ENCODE measurements around the gene PRSS23.

GRCh38 chr11:86818462-86819192, 18.3 kb downstream of the PRSS23 start:
- no peak for TF ChIP-seq POLR2A (IDR thresholded peaks at IDR 0.05)
- TF ChIP-seq CTCF (IDR thresholded peaks at IDR 0.05): peak in 5 of 7 experiments; percentile 18 to 73 (median 68)
- peak in 1 of 3 donors; percentile 13 for TF ChIP-seq POLR2AphosphoS5 (IDR thresholded peaks at IDR 0.05)
- no peak for TF ChIP-seq EP300 (IDR thresholded peaks at IDR 0.05)
